Inferior parietal cortex (tissue), 1 donor: Measurements from ENCODE around the gene LHX4.
"Not testable (repeated sequence)": the region's sequence is repeated elsewhere in the genome, so short reads cannot be mapped to it uniquely, and the experiment has no call there.

Experiments
- DNase-seq: peaks from one replicate; pipeline ENCODE4 v3.0.0-alpha.2; 2016; ENCODE audit errors: extremely low spot score

The LHX4 gene

DNA sequence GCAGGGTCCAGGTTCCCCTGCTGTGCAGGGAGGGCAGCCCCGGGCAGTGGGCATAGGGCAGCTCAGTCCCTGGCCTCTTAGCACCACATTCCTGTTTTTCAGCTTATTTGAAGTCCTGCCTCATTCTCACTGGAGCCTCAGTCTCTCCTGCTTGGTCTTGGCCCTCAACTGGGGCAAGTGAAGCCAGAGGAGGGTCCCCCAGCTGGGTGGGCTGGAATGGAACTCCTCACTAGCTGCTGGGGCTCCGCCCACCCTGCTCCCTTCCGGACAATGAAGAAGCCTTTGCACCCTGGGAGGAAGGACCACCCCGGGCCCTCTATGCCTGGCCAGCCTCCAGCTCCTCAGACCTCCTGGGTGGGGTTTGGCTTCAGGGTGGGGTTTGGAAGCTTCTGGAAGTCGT is 32.8 kb upstream of the LHX4 start:
- DNase-seq: no peak

DNA sequence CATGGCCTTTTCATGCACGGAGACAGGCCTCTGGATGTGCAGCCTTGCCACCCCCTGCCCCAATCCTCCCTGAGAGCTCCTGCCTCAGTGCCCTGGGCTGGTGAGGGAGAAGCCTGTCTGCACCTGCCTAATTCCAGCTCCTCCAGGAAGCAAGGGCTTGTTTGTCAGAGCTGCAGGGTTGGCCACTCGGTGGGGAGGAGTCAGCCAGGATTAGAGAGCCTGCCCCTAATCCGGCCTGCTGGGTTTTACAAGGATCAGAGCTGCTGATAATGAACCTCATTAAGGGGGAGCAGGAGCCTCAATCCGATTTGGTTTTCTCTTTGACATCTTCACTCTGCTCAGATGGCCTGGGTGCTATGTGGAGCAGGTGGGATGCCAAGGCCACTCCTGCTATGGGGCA is 31.9 kb upstream of the LHX4 start:
- DNase-seq: no peak

DNA sequence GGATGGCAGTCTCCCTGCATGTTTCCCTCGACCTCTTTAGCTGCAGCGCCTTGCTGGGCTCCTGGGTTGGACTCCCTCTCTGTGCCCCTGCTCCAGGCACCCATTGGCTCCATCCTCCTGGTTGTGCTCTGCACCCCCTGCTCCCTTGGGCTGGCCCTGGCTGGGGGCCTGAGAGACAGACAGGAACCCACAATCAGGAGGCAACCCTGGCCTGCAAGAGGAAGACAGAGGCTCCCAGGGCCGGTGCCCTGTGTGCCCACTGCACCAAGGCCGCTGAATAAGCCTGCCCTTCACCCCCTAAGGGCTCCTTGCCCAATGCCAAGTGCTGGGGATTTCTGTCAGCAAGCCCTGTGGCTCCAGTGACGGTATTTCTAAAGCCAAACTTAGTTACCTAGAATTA is 31.5 kb upstream of the LHX4 start:
- DNase-seq: no peak

DNA sequence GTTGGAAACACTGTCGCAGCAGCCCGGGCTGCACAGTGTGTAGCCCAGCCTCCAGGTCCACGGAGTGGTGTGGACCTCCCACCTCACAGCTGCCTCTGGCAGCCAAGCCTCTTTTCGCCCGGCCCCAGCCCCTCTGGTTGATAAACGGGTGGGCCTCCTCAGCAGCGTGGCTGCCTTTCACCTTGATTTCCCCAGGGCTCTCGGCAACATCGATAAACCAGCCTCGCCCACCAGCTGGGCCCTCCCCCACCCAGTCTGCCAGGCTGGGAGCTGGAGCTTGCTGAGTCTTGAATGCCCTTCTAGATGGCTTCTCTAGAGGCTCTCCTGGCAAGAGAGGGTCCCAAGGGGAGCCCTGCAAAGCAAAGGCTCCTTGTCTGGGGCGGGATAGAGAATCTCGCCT is 31.0 kb upstream of the LHX4 start:
- DNase-seq: no peak

DNA sequence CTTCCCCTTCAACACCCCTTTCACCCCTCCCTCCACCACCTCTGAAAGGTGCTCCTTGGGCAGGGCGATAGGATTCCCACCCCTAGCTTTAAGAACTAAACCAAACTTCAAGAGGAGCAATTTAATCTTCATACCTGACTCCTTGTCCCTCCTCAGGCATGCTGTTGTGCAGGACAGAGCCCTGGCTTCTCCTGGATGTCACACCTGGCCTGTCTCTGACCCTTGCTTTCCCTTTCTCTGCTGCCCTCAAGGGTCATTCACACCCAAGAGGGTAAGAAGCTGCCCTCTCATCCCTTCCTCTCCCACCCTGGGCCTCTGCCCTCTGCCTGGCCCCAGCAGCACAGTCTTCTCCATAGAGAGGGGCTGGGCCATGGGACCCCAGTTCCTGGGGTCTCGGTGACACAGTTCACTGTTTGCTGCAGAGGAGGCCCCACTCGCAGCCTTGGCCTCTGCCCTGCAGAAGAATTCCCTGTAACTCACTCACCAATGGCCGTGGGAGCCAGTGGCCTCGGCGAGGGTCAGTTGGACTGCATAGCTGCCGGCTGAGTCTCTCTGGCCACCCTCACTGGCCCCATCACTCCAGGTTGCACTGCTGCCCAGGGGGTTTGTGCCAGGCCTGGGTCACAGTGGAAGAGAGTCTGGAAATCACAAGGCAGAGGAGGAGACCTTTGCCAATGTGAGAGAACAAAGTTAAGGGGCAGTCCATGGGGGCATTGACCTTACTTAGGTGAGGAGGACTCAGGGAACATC is 28.4 kb upstream of the LHX4 start:
- no peak for DNase-seq

DNA sequence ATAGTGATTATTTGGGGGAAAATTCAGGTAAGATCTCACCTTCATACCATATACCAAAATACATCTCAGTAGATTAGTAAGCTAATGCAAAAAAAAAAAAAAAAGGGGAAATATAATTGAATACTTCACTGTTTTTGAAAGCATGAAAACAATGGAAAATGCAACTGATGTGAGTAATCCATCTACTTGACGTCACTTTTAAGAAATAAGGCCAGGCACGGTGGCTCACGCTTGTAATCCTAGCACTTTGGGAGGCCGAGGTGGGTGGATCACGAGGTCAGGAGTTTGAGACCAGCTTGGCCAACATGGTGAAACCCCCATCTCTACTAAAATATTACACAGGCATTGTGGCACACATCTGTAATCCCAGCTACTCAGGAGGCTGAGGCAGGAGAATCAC is 27.5 kb upstream of the LHX4 start:
- DNase-seq: not testable (repeated sequence)

DNA sequence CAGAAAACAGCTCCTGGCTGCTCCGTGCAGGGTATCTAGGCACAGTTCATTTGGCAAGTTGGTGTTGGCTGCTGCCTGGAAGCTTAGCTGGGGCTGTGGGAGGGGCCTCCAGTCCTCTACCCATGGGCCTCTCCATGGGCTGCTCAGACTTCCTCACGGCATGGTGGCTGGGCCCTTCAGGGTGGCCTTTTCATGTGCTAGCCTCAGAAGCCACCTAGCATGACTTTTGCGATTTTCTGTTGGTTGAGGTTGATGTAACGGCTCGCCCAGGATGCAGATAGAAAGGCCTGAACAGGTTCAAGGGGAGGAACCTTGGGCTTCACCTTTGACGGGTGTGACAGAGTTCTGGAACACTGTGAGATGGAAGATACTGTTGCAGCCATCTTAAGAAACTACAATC is 25.8 kb upstream of the LHX4 start:
- DNase-seq: no peak

DNA sequence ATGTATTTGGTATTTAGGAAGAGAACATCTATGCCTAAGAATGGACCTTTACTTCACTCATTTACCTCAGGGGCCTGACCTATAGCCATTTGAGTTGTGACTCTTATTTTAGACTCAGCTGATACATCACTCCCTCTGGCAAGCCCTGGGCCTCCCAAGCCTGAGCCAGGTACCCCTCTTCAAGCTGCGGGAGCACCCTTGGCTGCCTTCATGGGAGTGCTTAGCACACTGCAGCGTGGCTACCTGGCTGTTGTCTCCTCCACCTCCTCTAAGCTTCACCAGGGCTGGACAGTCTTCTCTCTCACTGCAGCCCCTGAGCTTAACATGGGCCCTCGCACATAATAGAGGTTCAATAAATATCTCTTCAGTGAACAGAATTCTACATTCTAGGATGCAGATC is 23.5 kb upstream of the LHX4 start:
- no peak for DNase-seq

DNA sequence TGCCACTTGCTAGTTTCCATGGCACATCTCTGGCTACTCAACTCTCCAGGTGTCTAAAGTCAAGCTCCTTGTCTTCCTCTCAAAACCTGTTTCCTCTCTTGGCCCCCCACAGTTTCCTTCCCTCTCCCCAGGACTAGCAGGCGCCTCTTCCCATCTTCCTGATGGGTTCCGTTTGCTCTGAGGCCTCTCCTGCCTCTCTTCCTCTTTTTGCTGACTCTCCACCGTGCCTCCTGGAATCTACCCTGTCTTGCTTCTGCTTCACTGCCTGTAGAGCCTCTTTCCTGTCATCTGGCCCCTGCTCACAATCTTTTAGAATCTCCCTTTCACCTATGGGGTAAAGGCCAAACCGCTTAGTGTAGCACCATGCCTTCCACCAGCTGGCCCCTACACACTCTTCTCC is 21.8 kb upstream of the LHX4 start:
- DNase-seq: no peak

DNA sequence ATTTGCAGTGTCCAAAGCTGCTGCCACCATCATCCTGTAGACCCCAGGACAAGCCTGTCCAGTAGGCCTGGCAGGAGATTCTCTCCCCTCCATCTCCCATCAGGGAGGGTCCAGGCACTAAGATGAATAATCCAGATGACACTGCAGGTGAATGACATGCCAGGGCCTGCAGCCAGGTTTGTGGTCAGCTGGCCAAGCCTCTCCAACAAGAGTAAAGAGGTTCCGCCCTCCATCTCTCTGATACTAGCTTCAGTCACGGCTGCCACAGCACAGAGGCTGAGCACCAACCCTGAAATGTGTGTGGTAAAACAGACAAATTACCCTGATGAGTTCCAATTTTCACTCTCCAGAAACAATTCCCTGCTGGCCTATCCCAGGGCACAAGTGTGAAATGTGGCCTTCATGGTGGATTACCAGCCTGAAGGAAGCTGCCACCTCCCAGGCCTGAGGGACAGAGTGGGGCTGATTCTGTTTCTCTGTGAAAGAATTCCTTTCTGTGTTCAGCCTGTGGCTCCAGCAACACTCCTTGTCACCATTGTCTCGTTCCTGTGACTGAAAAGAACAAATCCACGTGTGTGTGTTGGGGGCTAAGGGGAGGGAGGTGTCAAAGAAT is 19.9 kb upstream of the LHX4 start:
- DNase-seq: no peak

DNA sequence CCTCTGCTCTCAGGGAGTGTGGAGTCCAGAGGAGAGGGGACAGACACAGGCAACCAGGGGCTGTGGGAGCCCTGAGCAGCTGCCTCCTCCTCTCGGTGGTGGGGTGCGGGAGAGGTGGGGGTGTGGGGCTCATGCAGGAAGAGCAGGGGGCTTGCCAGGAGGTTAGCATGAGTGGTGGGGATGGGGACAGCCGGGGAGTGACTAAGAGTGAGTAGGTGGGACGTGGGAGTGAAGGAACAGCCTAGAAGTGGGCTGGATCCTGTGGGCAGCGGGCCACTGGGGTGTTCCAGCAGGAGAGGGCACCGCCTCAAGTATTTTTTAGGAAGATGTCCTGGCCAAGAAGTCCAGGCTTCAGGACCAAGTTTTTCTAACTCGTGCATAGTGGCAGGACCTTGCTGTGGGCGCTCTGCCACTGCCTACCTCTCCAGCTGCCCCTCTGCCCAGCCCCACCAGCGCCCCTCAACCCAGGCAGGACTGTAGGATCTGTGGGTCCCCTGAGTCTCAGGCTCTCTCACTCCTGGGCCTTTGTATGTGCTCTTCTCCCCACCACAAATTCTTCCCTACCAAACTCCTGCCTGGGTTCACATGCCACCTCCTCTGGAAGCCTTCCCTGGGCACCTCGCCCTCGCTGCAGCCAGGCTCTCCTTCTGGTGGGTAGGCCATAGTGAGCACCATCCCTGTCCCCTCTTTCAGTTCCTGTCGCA is 18.8 kb upstream of the LHX4 start:
- DNase-seq: no peak

DNA sequence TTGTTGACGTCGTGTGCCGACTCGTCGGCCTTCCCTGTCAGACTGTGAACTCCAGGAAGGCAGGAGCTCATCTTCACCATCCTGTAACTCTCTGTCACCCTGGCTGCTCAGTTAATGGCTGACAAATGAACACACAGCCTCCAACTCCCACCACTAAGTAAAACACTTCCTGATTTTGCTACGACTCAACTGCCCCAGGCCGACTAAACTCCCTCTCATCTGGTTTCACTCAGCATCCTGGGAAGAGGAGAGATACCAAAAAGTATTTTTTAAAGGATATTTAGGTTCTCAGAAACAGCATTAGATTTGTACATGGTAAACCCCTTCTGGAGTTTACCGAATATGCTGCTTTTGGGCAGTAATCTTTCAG is 18.2 kb upstream of the LHX4 start:
- DNase-seq: no peak

DNA sequence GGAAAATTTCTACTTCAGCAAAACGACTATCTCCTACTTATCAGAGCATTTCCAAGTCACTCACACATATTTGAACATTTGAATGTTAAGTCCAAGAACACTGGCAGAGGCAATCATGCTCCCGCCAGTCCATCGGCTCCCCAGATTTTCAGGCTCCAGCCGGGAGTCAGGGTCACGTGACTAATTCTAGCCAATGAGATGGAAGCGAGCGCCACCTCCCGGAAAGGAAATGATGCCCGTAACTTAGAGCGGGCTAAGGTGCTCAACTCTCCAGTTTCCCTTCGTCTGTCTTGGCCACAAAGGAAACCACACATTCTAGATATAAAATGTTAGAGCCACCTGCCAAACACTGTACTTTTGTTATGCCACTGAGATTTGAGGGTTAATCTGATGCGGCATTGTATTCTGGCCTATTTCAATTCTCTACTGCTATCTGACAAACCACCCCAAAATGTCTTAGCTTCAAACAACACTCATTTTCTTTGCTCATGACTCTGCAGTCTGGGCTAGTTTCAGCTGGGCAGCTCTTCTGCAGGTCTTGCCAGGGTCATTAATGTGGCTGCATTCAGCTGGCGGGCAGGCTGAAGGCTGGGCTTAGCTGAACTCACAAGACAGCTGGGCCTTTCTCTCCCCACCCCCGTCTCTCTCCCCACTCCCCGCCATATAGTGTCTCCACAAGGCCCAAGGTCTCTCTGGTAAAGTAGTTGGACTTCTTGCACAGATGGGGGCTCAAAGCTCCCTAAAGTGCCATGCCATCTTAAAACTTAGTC is 16.5 kb upstream of the LHX4 start:
- DNase-seq: peak; percentile 56

DNA sequence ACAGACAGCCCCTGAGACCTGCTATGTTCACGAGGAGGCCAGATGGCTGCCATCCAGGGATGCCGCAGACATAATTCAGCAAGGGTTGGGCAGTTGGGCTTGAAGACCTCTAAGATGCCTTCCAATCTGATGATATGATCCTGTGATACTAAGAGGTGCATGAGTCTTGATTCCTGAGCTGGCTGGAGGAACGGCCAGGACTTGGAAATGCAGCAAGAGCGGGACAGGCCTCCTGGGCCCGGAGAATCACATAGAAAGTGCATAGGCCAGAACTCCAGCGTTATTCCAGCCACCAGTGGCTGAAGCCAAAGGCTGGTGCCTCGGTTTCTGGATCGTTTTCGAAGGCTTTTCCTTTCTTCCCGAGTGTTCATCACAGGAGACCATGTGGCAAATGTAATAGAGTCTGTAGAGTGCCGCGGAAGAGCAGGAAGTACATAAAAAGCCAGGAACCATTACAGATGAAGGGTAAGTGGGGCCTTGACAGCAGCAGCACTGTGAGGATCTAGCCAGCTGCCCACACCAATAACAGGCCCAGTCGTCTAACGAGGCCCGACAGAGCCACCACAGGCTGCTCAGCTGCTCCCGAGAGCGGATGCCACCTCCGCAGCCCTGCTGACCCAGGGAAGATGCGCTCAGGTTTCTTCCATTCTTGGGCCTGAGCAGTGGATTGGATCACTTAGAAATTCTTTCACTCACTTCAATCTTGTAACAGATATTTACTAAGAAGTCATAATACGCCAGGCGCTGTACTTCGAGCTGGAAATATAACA is 14.0 kb upstream of the LHX4 start:
- no peak for DNase-seq

DNA sequence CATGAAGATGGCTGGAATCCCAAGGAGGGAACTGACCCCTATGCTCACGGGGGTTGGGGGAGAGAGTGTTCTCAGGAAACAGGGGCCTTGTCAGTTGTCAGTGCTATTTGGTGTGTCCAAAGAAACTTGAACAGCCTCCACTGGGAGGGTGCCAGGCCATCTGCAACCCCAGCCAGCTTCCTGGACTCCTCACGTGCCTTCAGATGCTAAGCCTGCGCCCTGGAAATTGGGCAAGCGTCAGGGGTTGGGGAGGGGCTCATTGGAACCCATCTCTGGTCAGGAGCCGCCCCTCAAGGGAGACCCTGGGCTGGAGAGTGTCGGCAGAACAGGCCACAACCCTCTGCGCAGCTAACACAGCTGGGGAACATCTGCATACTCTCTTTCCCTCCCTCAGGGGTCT is 13.1 kb upstream of the LHX4 start:
- no peak for DNase-seq

DNA sequence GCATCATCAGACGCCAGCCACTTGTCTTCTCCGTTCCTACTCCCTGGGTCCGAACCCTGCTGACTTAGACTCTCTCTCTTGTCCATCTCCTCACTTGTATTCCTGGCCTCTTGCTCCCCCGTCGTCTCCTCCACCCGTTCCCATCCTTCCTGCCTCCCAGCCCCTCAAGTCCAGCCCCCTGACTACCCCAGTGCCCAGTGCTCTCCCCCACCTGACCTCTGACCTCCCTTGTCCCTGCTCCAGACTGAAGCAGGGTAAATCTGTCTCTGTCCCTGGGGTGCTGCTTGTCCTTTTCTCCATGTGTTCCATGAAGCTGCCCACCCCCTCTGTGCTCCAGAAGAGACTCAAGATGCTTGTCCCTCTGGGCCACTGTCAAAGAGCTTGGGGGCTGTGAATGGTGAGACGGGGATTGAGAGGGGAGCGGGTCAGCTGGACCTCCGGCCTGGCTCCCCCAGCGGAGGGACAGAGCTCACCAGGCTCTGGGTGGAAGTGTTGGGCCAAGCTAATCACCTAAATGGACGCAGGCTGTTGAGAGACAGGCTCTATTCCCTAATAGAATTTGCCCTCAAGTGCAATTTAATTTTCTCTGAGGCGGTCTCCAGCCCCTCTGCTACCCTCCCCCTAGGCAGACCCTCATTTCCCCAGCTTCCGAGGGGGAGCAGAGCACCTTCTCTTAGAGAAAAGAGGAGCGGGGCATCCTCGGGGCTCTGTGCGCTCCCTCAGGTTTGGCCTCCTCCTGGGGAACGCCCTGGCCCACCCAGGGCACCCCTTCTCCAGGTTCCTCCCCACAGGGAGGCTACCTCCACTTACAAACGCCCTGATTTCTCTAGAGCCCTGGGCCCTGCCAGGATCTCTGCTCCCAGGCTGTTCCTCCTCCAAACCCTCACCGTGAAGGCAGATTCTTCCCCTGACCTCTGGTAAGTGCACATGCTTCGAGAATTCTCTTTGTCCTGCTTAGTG is 11.0 kb upstream of the LHX4 start:
- DNase-seq: no peak

DNA sequence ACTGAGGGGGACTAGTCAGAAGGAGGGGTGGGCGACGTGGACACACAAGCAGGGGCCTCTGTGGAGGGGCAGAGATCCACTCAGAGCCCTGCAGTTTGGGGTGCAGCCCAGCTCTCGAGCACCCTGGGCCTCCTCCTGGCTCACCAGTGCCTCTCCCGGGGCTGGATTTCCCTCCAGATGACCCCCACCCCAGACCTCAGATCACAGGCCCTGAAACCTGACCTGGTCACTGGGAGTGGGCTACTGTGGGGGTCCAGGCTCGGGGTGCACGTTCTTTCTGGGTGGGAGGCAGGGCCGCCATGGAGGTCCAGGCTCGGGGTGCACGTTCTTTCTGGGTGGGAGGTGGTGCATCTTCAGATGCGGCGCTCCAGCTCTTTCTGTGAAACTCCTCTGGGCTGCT is 10.3 kb upstream of the LHX4 start:
- no peak for DNase-seq

DNA sequence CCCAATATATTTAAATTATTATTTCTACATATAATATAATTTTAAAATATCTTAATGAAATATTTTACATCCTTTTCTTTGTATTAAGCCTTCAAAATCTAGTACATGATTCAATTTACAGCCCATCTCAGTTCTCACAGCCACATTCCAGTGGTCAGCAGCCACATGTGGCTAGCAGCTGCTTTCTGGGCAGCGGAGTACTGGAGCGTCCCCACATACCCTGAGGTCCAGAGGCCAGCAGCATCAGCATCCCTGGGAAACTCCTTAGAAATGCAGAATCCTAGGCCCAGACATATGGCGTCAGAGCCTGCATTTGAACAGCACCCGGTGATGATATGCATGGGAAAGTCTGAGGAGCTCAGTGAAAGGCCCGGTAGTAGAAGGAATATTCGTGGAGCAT is 8.6 kb upstream of the LHX4 start:
- no peak for DNase-seq

DNA sequence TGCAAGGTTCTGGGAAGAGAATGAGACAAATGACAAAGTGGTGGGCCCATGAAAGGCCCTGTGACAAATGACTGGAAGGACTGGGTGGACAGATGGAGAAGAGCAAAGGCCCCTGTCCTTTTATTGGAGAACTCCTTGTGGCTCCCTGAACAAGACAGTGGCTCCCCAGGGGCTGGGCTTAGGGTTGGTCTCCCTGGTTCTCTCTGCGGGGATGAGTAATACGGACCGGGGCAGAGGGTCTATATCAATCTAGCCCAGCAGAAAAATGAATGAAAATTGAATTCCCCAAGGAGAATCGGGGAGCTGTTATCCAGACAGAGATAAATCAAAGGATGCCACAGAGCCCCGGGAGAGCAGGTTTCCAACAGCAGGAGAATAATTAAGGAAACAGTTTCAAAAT is 5.2 kb upstream of the LHX4 start:
- no peak for DNase-seq

DNA sequence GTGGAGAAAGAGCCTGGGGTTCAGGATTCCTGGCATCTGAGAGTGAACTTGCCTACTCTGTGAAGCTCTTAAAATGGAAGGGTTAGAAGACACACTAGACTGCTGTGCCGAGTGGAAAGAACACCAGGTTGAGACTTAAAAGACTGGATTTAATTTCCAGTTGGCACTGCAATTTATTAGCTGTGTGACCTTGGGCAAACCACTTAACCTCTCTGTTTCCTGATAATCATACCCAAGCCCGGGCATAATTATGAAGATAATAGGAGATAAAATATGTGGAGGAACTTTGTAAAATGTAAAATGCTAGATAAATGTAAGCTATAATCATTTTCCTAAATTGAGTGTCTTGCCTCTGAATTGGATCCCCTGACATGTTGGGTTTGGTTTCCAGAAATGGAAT is 4.7 kb upstream of the LHX4 start:
- no peak for DNase-seq
